Breast epithelium (tissue), 3 donors: ENCODE measurements around the gene CHST9.

ENCODE experiments used
- CTCF ChIP-seq, 3 donors: fragments of 450-650 bp; IDR thresholded peaks; one replicate each; pipeline ENCODE4 v1.5.1; 2016 to 2017; ENCODE audit warnings: antibody characterized with exemption in 3 of 3, mild to moderate bottlenecking in 3 of 3, moderate library complexity in 3 of 3
- POLR2A ChIP-seq: fragments of 450-650 bp; IDR thresholded peaks from one replicate; pipeline ENCODE4 v1.6.1; 2016; ENCODE audit warnings: antibody characterized with exemption, mild to moderate bottlenecking, moderate library complexity
- POLR2AphosphoS5 ChIP-seq, 3 donors: sonication (generic); formaldehyde crosslinking; IDR thresholded peaks; one replicate each; pipeline ENCODE4 v1.6.1; 2017; ENCODE audit warnings: antibody characterized with exemption in 3 of 3

- TF ChIP-seq CTCF (IDR thresholded peaks at IDR 0.05) (no peak), POLR2A (no peak), POLR2AphosphoS5 (IDR thresholded peaks at IDR 0.05) (no peak)
These were observed 290.7 kb downstream of the CHST9 start for GRCh38 chr18:26894426-26894825.
